ENCODE results near the gene GARIN1A.

DNA sequence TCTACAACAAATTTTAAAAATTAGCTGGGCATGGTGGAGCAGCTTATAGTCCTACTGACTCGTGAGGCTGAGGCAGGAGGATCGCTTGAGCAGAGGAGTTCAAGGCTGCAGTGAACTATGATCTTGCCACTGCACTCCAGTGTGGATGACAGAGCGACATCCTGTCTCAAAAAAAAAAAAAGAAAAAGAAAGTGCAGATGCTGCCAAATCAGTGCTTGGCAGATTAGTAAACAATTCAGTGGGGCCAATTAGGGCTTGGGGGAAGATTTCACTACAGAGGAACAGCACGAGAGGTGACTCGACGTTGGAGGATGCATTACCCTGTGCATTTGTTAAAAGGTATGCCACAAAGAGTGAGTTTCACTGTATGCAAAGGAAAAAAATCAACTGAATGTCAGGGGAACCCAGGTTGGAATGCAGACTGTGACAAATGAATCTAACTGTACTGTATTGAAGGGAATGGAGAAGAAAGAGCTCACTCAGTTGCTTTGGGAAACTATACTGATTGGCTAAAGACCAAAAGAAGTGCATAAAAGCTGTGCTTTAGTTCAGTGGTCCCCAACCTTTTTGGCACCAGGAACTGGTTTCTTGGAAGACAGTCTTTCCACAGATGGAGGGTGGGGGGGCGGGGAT lies 31.6 kb downstream of the GARIN1A start:
- TF ChIP-seq, protein P1, sequence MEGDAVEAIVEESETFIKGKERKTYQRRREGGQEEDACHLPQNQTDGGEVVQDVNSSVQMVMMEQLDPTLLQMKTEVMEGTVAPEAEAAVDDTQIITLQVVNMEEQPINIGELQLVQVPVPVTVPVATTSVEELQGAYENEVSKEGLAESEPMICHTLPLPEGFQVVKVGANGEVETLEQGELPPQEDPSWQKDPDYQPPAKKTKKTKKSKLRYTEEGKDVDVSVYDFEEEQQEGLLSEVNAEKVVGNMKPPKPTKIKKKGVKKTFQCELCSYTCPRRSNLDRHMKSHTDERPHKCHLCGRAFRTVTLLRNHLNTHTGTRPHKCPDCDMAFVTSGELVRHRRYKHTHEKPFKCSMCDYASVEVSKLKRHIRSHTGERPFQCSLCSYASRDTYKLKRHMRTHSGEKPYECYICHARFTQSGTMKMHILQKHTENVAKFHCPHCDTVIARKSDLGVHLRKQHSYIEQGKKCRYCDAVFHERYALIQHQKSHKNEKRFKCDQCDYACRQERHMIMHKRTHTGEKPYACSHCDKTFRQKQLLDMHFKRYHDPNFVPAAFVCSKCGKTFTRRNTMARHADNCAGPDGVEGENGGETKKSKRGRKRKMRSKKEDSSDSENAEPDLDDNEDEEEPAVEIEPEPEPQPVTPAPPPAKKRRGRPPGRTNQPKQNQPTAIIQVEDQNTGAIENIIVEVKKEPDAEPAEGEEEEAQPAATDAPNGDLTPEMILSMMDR (IDR thresholded peaks at IDR 0.05; ENCODE audit: poor library complexity, severe bottlenecking), result no peak
- no peak for TF ChIP-seq POLR2AphosphoS5 (IDR thresholded peaks at IDR 0.05)
- no peak for TF ChIP-seq REST (IDR thresholded peaks at IDR 0.05; ENCODE audit: borderline replicate concordance)
- TF ChIP-seq EZH2 (IDR thresholded peaks at IDR 0.05; ENCODE audit: borderline replicate concordance, insufficient read depth, low read length, poor library complexity, severe bottlenecking), result no peak
- no peak for TF ChIP-seq EP300 (conservative IDR thresholded peaks at IDR 0.05; ENCODE audit: poor library complexity, severe bottlenecking)
- no peak for TF ChIP-seq RAD21 (conservative IDR thresholded peaks at IDR 0.05)

Measured in neural cell (in vitro differentiated cells).